Astrocyte (in vitro differentiated cells and primary cell): ENCODE measurements around the gene SPSB2. TPM values are rescaled to one million over a fixed set of nuclear protein-coding genes. Genes with fewer than 3 reads are reported as not detected.

Experiments
- DNase-seq: peaks from one replicate; pipeline ENCODE4 v3.0.0-alpha.2; 2010; ENCODE audit warnings: low read depth
- FAIRE-seq: peaks from 2 replicates; lab custom pipeline; 2011; peaks lifted over from hg19 to GRCh38; lab: Jason Lieb, UNC
- H2AFZ ChIP-seq: 2 replicates; pipeline ENCODE4 v1.6.0; 2012; ENCODE audit warnings: low read depth, low read length, inconsistent platforms
- H3K27ac ChIP-seq: 2 replicates; pipeline ENCODE4 v1.5.1; 2011; ENCODE audit warnings: low read depth, low read length, inconsistent platforms
- H3K27me3 ChIP-seq: 2 replicates; pipeline ENCODE4 v1.6.0; 2011; ENCODE audit warnings: low read length, inconsistent platforms; ENCODE audit not compliant: insufficient read depth
- H3K36me3 ChIP-seq: 2 replicates; pipeline ENCODE4 v1.5.1; 2011; ENCODE audit warnings: low read length, inconsistent platforms; ENCODE audit not compliant: insufficient read depth
- H3K4me1 ChIP-seq: 2 replicates; pipeline ENCODE4 v1.5.1; 2011; ENCODE audit warnings: low read length, inconsistent platforms; ENCODE audit not compliant: insufficient read depth
- H3K4me2 ChIP-seq: 2 replicates; pipeline ENCODE4 v1.6.0; 2012; ENCODE audit warnings: low read length, inconsistent platforms
- H3K4me3 ChIP-seq: 2 replicates; pipeline ENCODE4 v1.5.1; 2011; ENCODE audit warnings: low read depth, mild to moderate bottlenecking, low read length, inconsistent platforms; ENCODE audit not compliant: insufficient read depth
- H3K79me2 ChIP-seq: 2 replicates; pipeline ENCODE4 v1.6.0; 2012; ENCODE audit warnings: mild to moderate bottlenecking, low read length, inconsistent platforms; ENCODE audit not compliant: insufficient read depth
- H3K9ac ChIP-seq: 2 replicates; pipeline ENCODE4 v1.6.0; 2012; ENCODE audit warnings: mild to moderate bottlenecking, low read length, inconsistent platforms
- H3K9me3 ChIP-seq: 2 replicates; pipeline ENCODE4 v1.5.1; 2012; ENCODE audit warnings: low read depth, mild to moderate bottlenecking, low read length, inconsistent platforms; ENCODE audit not compliant: insufficient read depth
- H4K20me1 ChIP-seq: 2 replicates; pipeline ENCODE4 v1.6.0; 2012; ENCODE audit warnings: low read length, inconsistent platforms; ENCODE audit not compliant: insufficient read depth
- H3K27ac Mint-ChIP-seq: one replicate; pipeline ENCODE4 v1.8.0; 2021; ENCODE audit warnings: mild to moderate bottlenecking, mixed read lengths; ENCODE audit not compliant: unreplicated experiment
- H3K27me3 Mint-ChIP-seq: one replicate; pipeline ENCODE4 v1.8.0; 2021; ENCODE audit warnings: low read depth, mixed read lengths; ENCODE audit not compliant: unreplicated experiment
- H3K36me3 Mint-ChIP-seq: one replicate; pipeline ENCODE4 v1.8.0; 2021; ENCODE audit warnings: low read depth, mixed read lengths; ENCODE audit not compliant: unreplicated experiment
- H3K4me1 Mint-ChIP-seq: one replicate; pipeline ENCODE4 v1.8.0; 2021; ENCODE audit warnings: low read depth, mixed read lengths; ENCODE audit not compliant: unreplicated experiment
- H3K4me3 Mint-ChIP-seq: one replicate; pipeline ENCODE4 v1.8.0; 2021; ENCODE audit warnings: mild to moderate bottlenecking, moderate library complexity, mixed read lengths; ENCODE audit not compliant: unreplicated experiment
- H3K9me3 Mint-ChIP-seq: one replicate; pipeline ENCODE4 v1.8.0; 2021; ENCODE audit warnings: mild to moderate bottlenecking, mixed read lengths; ENCODE audit not compliant: unreplicated experiment
- CTCF ChIP-seq: IDR thresholded peaks from 2 replicates; pipeline ENCODE4 v1.5.1; 2011; ENCODE audit warnings: low read depth, mild to moderate bottlenecking, inconsistent platforms, low read length, moderate library complexity; ENCODE audit not compliant: insufficient read depth
- EZH2 ChIP-seq: IDR thresholded peaks from 2 replicates; pipeline ENCODE4 v1.6.1; 2012; ENCODE audit warnings: mild to moderate bottlenecking, low read length, inconsistent platforms; ENCODE audit not compliant: insufficient read depth
- total RNA-seq: library from RNA; stranded (reverse); gene quantifications from 2 replicates; pipeline ENCODE4 v1.2.1, GENCODE V29; 2021

Gene SPSB2
- total RNA-seq, 1 donor from 2014 or later = 4.9 TPM

GRCh38 chr12:6921539-6921938 is 48.4 kb upstream of the SPSB2 start:
- H3K27ac Mint-ChIP-seq = no peak overlapping the region
- no peak overlapping the region for H2AFZ ChIP-seq
- no peaks in the 10 kb centered on the region for H4K20me1 ChIP-seq
- no peak for TF ChIP-seq EZH2
- no peak for TF ChIP-seq CTCF
- H3K4me1 Mint-ChIP-seq = peaks cover 39% of the 10 kb centered on the region
- H3K27me3 ChIP-seq = no peaks in the 10 kb centered on the region
- H3K4me3 Mint-ChIP-seq = peak overlapping the region; percentile 8
- H3K27ac ChIP-seq = no peak overlapping the region
- H3K79me2 ChIP-seq = peaks cover under 1% of the 10 kb centered on the region
- no peaks in the 10 kb centered on the region for H3K27me3 Mint-ChIP-seq
- no peak overlapping the region for H3K4me3 ChIP-seq
- H3K9me3 ChIP-seq = no peaks in the 10 kb centered on the region
- no peaks in the 10 kb centered on the region for H3K9me3 Mint-ChIP-seq
- no peak for FAIRE-seq
- no peak overlapping the region for H3K9ac ChIP-seq
- peaks cover 16% of the 10 kb centered on the region for H3K36me3 Mint-ChIP-seq
- H3K4me1 ChIP-seq = peaks cover 36% of the 10 kb centered on the region
- no peak for DNase-seq
- no peak overlapping the region for H3K4me2 ChIP-seq
- peaks cover 2% of the 10 kb centered on the region for H3K36me3 ChIP-seq

DNA sequence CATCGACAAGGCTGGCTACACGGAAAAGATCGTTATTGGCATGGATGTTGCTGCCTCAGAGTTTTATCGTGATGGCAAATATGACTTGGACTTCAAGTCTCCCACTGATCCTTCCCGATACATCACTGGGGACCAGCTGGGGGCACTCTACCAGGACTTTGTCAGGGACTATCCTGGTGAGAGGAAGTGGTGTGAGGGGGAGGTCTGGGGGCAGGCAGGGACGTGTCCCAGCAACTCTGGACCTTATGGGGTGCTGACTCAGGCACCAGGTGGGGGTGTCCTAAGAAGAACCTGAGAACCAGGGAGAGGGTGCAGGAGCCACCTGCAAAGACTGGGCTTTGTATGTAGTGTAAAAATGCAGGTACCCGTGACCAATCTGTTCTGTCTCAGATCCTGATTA is 46.5 kb upstream of the SPSB2 start:
- H3K9me3 ChIP-seq = no peaks in the 10 kb centered on the region
- H3K9ac ChIP-seq = no peak overlapping the region
- peaks cover 22% of the 10 kb centered on the region for H3K4me1 Mint-ChIP-seq
- FAIRE-seq = no peak
- no peaks in the 10 kb centered on the region for H3K9me3 Mint-ChIP-seq
- H3K4me2 ChIP-seq = no peak overlapping the region
- TF ChIP-seq CTCF = no peak
- TF ChIP-seq EZH2 = no peak
- no peaks in the 10 kb centered on the region for H3K79me2 ChIP-seq
- H3K27ac ChIP-seq = no peak overlapping the region
- no peaks in the 10 kb centered on the region for H4K20me1 ChIP-seq
- no peak for DNase-seq
- peaks cover 2% of the 10 kb centered on the region for H3K36me3 ChIP-seq
- H3K4me3 ChIP-seq = no peak overlapping the region
- peak overlapping the region; percentile 6 for H3K4me3 Mint-ChIP-seq
- H3K36me3 Mint-ChIP-seq = peaks cover 16% of the 10 kb centered on the region
- no peak overlapping the region for H3K27ac Mint-ChIP-seq
- H2AFZ ChIP-seq = no peak overlapping the region
- peaks cover 24% of the 10 kb centered on the region for H3K4me1 ChIP-seq
- no peaks in the 10 kb centered on the region for H3K27me3 Mint-ChIP-seq
- no peaks in the 10 kb centered on the region for H3K27me3 ChIP-seq

DNA sequence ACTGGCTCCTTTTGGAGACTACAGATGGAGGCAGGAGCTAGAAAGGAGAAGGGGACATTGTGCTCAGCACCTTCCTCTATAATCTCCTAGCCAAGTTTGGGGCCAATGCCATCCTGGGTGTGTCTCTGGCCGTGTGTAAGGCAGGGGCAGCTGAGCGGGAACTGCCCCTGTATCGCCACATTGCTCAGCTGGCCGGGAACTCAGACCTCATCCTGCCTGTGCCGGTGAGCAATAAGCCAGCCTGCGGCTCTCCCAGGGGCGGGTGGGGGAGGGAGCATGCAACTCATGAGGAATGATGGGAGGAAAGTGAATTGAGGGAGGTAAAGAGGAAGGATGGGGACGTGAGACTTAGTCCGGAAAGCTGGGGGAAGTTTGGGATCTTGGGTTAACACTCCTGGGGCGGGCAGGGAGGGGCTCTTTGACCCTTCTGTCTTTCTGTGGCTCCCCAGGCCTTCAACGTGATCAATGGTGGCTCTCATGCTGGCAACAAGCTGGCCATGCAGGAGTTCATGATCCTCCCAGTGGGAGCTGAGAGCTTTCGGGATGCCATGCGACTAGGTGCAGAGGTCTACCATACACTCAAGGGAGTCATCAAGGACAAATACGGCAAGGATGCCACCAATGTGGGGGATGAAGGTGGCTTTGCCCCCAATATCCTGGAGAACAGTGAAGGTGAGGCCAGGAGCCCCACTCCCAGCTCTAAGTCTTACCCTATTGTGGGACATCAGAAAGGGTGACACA is 44.6 kb upstream of the SPSB2 start:
- H3K4me2 ChIP-seq = peak overlapping the region; percentile 53
- no peaks in the 10 kb centered on the region for H3K27me3 ChIP-seq
- H3K4me1 ChIP-seq = peaks cover 25% of the 10 kb centered on the region
- Mint-ChIP-seq H3K4me3 (peak overlapping the region; percentile 40), H3K4me1 (peaks cover 20% of the 10 kb centered on the region), H3K27ac (no peak overlapping the region), H3K27me3 (peaks cover 2% of the 10 kb centered on the region), H3K36me3 (peaks cover 16% of the 10 kb centered on the region), H3K9me3 (no peaks in the 10 kb centered on the region)
- no peak for FAIRE-seq
- H2AFZ ChIP-seq = no peak overlapping the region
- no peak overlapping the region for H3K4me3 ChIP-seq
- peak; percentile 57 for DNase-seq
- H3K9me3 ChIP-seq = no peaks in the 10 kb centered on the region
- no peak overlapping the region for H3K9ac ChIP-seq
- peaks cover 2% of the 10 kb centered on the region for H3K36me3 ChIP-seq
- no peaks in the 10 kb centered on the region for H3K79me2 ChIP-seq
- no peaks in the 10 kb centered on the region for H4K20me1 ChIP-seq
- TF ChIP-seq EZH2 (no peak), CTCF (no peak)
- H3K27ac ChIP-seq = peak overlapping the region; percentile 19
